A673 (cell line): ENCODE measurements around the gene UBR4. TPM values are rescaled to one million over a fixed set of nuclear protein-coding genes. Genes with fewer than 3 reads are reported as not detected.

Experiments
- BruUV-seq: library from RNA; stranded (reverse); fragments of 400-500 nt; replicated peaks from 2 replicates; lab custom pipeline; 2021; lab: Mats Ljungman, UMichigan
- CTCF ChIA-PET: fragments of 300-600 bp; sonication (Branson Sonifier 250); formaldehyde crosslinking; loops from one replicate; lab custom pipeline; 2022; ENCODE audit warnings: antibody characterized with exemption; lab: Charles Lee
- POLR2A ChIA-PET: fragments of 300-600 bp; sonication (Branson Sonifier 250); formaldehyde crosslinking; loops from one replicate; lab custom pipeline; 2022; ENCODE audit warnings: antibody characterized with exemption; ENCODE audit not compliant: low non-redundant PET; lab: Charles Lee
- DNase-seq: peaks from one replicate; pipeline ENCODE4 v3.0.0-alpha.2; 2015; ENCODE audit warnings: low spot score
- H3K27ac ChIP-seq: fragments of 200-600 bp; sonication (generic); 2 replicates; pipeline ENCODE4 v1.5.1; 2016; ENCODE audit warnings: mixed run types, low read depth, mild to moderate bottlenecking, mixed read lengths, antibody characterized with exemption, low read length; ENCODE audit not compliant: poor library complexity, severe bottlenecking
- H3K27me3 ChIP-seq: fragments of 200-600 bp; sonication (generic); replicated peaks from 2 replicates; pipeline ENCODE4 v1.6.1; 2017; ENCODE audit warnings: mixed run types, low read depth, mild to moderate bottlenecking, mixed read lengths, antibody characterized with exemption, low read length; ENCODE audit not compliant: insufficient read depth, poor library complexity
- H3K36me3 ChIP-seq: fragments of 200-600 bp; sonication (generic); 2 replicates; pipeline ENCODE4 v1.6.1; 2016; ENCODE audit warnings: mixed run types, mild to moderate bottlenecking, mixed read lengths, antibody characterized with exemption, low read length; ENCODE audit not compliant: insufficient read depth, poor library complexity, severe bottlenecking
- H3K4me1 ChIP-seq: fragments of 200-600 bp; sonication (generic); 2 replicates; pipeline ENCODE4 v1.6.1; 2017; ENCODE audit warnings: mixed run types, mild to moderate bottlenecking, mixed read lengths, antibody characterized with exemption, low read length; ENCODE audit not compliant: insufficient read depth, poor library complexity, severe bottlenecking
- H3K4me3 ChIP-seq: fragments of 200-600 bp; sonication (generic); 2 replicates; pipeline ENCODE4 v1.5.1; 2016; ENCODE audit warnings: low read depth, mixed run types, mild to moderate bottlenecking, mixed read lengths, low read length; ENCODE audit not compliant: poor library complexity, severe bottlenecking
- H3K9me3 ChIP-seq: fragments of 200-600 bp; sonication (generic); 2 replicates; pipeline ENCODE4 v1.6.1; 2016; ENCODE audit warnings: mixed run types, low read depth, mild to moderate bottlenecking, mixed read lengths, antibody characterized with exemption, low read length; ENCODE audit not compliant: poor library complexity, severe bottlenecking
- CTCF ChIP-seq: fragments of 300-800, 200-600 bp; sonication (generic); conservative IDR thresholded peaks from 2 replicates; pipeline ENCODE4 v1.5.1; 2017; ENCODE audit warnings: low read depth, mild to moderate bottlenecking, antibody characterized with exemption, low read length, moderate library complexity, mixed read lengths
- EZH2 ChIP-seq: fragments of 200-600 bp; sonication (generic); IDR thresholded peaks from 2 replicates; pipeline ENCODE4 v1.6.1; 2017; ENCODE audit warnings: borderline replicate concordance, low read depth, mild to moderate bottlenecking, mixed read lengths, antibody characterized with exemption, low read length; ENCODE audit not compliant: poor library complexity, severe bottlenecking
- intact Hi-C: fragments of 100-400 bp; cut with micrococcal nuclease; formaldehyde crosslinking; loops from one replicate; pipeline ENCODE4 v1.10.0; 2022; ENCODE audit not compliant: unreplicated experiment
- total RNA-seq: library from RNA; stranded (reverse); gene quantifications from 2 replicates; pipeline ENCODE4 v1.2.3, GENCODE V29; 2021

The UBR4 gene
- total RNA-seq, 1 experiment from 2014 or later, result 214 TPM

DNA sequence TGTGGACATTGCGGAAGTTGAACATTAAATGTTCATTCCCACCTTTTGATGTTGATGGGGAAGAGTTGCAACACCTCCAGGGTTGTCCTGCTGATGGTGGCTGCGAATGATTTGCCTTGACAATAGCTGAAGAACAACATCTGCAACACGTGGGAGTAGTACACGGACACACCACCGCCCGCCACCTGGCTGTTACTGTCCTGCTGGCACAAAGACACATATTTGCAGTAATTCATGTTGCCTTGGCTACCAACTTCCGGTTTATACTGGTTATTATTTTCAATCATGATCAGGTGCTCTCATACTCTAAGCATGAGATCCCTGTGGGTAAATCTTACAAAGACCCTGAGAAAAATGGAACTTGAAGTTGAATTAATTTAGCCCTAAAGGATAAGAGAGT lies 55.2 kb downstream of the UBR4 start:
- Histone ChIP-seq H3K4me3 (no peak overlapping the region), H3K27me3 (no peaks in the 10 kb centered on the region), H3K36me3 (peaks cover 100% of the 10 kb centered on the region), H3K27ac (no peak overlapping the region), H3K9me3 (no peaks in the 10 kb centered on the region), H3K4me1 (no peaks in the 10 kb centered on the region)
- no peak for DNase-seq
- no peak for TF ChIP-seq EZH2
- no peak for TF ChIP-seq CTCF
- ChIA-PET POLR2A (no interaction called here), CTCF (no interaction called here)
- BruUV-seq, result no TSS peak
- intact Hi-C loops, result no loop called here

DNA sequence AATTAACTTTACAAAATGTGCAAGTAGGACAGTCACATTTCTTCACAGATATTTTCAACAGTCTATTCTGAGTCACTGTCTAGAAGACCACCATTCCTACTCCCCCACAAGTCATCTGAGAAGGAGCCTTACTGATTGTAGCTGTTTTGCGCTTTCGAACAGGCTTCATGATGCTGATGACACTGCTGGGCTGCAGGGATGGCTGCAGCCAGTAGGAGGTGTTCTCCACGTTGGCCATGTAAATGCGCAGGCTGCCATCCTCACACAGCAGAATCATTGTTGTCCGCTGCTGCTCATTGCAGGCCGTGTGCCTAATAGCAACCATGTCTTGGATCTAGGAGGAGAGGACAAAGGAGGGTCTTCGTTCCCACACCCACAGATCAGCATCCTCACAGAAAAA lies 56.9 kb downstream of the UBR4 start:
- peaks cover 100% of the 10 kb centered on the region for H3K36me3 ChIP-seq
- DNase-seq, result no peak
- no peaks in the 10 kb centered on the region for H3K9me3 ChIP-seq
- H3K27ac ChIP-seq, result no peak overlapping the region
- POLR2A ChIA-PET, result no interaction called here
- H3K4me3 ChIP-seq, result no peak overlapping the region
- H3K4me1 ChIP-seq, result no peaks in the 10 kb centered on the region
- H3K27me3 ChIP-seq, result no peaks in the 10 kb centered on the region
- CTCF ChIA-PET, result no interaction called here
- TF ChIP-seq EZH2, result no peak
- no peak for TF ChIP-seq CTCF
- intact Hi-C loops, result no loop called here
- no TSS peak for BruUV-seq

GRCh38 chr1:19151537-19151936 lies 58.5 kb downstream of the UBR4 start:
- no peaks in the 10 kb centered on the region for H3K9me3 ChIP-seq
- H3K4me3 ChIP-seq, result no peak overlapping the region
- TF ChIP-seq EZH2, result no peak
- no peak for TF ChIP-seq CTCF
- BruUV-seq, result no TSS peak
- H3K27ac ChIP-seq, result no peak overlapping the region
- ChIA-PET POLR2A (no interaction called here), CTCF (no interaction called here)
- H3K4me1 ChIP-seq, result no peaks in the 10 kb centered on the region
- H3K27me3 ChIP-seq, result no peaks in the 10 kb centered on the region
- DNase-seq, result no peak
- peaks cover 100% of the 10 kb centered on the region for H3K36me3 ChIP-seq
- intact Hi-C loops, result no loop called here
